Measurements from ENCODE around the gene KRT14.
"Not testable (repeated sequence)": the region's sequence is repeated elsewhere in the genome, so short reads cannot be mapped to it uniquely, and the experiment has no call there.

The KRT14 gene

GRCh38 chr17:41586863-41587495 is at the start of gene KRT14:
Gene KRT14, minus strand, starts transcription at chr17:41586895. Its CDS starts 61 bp downstream, at chr17:41586834.
- no peak for DNase-seq (ENCODE audit: low read depth)

- DNase-seq (ENCODE audit: low read depth): peak; percentile 64
Observed at GRCh38 chr17:41635121-41636097, 48.7 kb upstream of the KRT14 start.

- DNase-seq (ENCODE audit: low read depth): no peak
Observed at GRCh38 chr17:41634639-41635038, 47.9 kb upstream of the KRT14 start.

- peak; percentile 35 for DNase-seq (ENCODE audit: low read depth)
Observed at GRCh38 chr17:41633556-41634199, 47.0 kb upstream of the KRT14 start.

GRCh38 chr17:41632482-41633105 is 45.9 kb upstream of the KRT14 start:
- DNase-seq (ENCODE audit: low read depth): no peak

GRCh38 chr17:41631898-41632285 is 45.2 kb upstream of the KRT14 start:
- no peak for DNase-seq (ENCODE audit: low read depth)

GRCh38 chr17:41631025-41631897 is 44.6 kb upstream of the KRT14 start:
- DNase-seq (ENCODE audit: low read depth): no peak

GRCh38 chr17:41629826-41630670 is 43.4 kb upstream of the KRT14 start:
- DNase-seq (ENCODE audit: low read depth): no peak

GRCh38 chr17:41629316-41629715 is 42.6 kb upstream of the KRT14 start:
- no peak for DNase-seq (ENCODE audit: low read depth)

GRCh38 chr17:41628621-41629255 is 42.0 kb upstream of the KRT14 start:
- not testable (repeated sequence) for DNase-seq (ENCODE audit: low read depth)

- not testable (repeated sequence) for DNase-seq (ENCODE audit: low read depth)
Observed at GRCh38 chr17:41628073-41628370, 41.3 kb upstream of the KRT14 start.

GRCh38 chr17:41627316-41628072 is 40.8 kb upstream of the KRT14 start:
- DNase-seq (ENCODE audit: low read depth): no peak

- not testable (repeated sequence) for DNase-seq (ENCODE audit: low read depth)
Observed at GRCh38 chr17:41626914-41627295, 40.2 kb upstream of the KRT14 start.

GRCh38 chr17:41626028-41626913 is 39.6 kb upstream of the KRT14 start:
- DNase-seq (ENCODE audit: low read depth): not testable (repeated sequence)

- no peak for DNase-seq (ENCODE audit: low read depth)
Observed at GRCh38 chr17:41625602-41626001, 38.9 kb upstream of the KRT14 start.

- peak; percentile 24 for DNase-seq (ENCODE audit: low read depth)
Observed at GRCh38 chr17:41624208-41625101, 37.8 kb upstream of the KRT14 start, which contains the start of gene KRT17. Gene KRT17, minus strand, starts transcription at chr17:41624575. Its CDS starts 66 bp downstream, at chr17:41624509.

Data from amniotic epithelial cell (primary cell).